Suprapubic skin (tissue), 4 donors: ENCODE measurements around the gene ZNF555.

Source experiments
- POLR2A ChIP-seq, 2 donors: fragments of 450-650 bp; IDR thresholded peaks; one replicate each; pipeline ENCODE4 v1.6.1; 2017; ENCODE audit warnings: antibody characterized with exemption in 2 of 2, mild to moderate bottlenecking in 2 of 2, moderate library complexity in 2 of 2
- POLR2AphosphoS5 ChIP-seq, 3 donors: sonication (generic); formaldehyde crosslinking; IDR thresholded peaks; one replicate each; pipeline ENCODE4 v1.6.1; 2017; ENCODE audit warnings: antibody characterized with exemption in 3 of 3
- TF ChIP-seq, protein P1 (sequence below), 2 donors: fragments of 200-600 bp in 1 of 2; fragments of 450-650 bp in 1 of 2; sonication (generic) in 1 of 2; IDR thresholded peaks; one replicate each; pipeline ENCODE4 v1.5.1; 2016 to 2019; ENCODE audit warnings: antibody characterized with exemption in 2 of 2, mild to moderate bottlenecking in 1 of 2, moderate library complexity in 1 of 2

DNA sequence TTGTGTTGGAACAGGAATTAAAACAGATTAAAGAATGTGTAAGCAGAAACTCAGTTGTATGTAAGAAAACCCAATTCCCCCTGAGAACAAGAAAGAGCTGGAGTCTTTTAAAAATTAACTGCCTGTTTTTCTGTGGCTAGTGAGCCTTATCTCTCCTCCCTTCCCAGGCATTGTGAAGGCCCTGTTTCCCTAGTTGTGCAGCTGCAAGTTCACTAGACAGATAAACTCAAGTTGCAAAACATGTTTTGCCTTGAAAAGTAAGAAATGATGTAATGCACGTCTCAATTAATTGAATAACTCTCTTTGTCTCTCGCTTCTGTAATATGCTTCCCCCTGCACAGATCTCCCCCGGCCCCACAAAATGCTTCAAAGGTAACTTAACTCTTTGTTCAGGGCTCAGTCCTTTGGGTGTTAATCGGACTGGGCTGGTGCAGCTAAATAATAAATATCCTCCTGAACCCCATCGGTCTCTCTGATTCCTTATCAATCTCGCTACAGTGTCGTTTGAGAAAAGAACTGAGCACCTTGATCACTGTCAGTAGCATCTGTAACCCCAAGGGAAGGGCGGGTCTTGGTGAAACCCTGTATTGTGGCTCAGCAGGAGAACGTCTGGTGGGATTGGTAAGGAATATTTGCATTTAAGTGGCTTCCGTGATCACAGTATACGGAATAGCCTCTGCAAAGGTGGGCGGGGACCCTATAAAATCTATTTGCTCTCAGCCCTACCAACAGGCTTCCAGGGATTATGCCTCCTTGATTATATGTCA, 24.2 kb downstream of the ZNF555 start:
- TF ChIP-seq, protein P1, sequence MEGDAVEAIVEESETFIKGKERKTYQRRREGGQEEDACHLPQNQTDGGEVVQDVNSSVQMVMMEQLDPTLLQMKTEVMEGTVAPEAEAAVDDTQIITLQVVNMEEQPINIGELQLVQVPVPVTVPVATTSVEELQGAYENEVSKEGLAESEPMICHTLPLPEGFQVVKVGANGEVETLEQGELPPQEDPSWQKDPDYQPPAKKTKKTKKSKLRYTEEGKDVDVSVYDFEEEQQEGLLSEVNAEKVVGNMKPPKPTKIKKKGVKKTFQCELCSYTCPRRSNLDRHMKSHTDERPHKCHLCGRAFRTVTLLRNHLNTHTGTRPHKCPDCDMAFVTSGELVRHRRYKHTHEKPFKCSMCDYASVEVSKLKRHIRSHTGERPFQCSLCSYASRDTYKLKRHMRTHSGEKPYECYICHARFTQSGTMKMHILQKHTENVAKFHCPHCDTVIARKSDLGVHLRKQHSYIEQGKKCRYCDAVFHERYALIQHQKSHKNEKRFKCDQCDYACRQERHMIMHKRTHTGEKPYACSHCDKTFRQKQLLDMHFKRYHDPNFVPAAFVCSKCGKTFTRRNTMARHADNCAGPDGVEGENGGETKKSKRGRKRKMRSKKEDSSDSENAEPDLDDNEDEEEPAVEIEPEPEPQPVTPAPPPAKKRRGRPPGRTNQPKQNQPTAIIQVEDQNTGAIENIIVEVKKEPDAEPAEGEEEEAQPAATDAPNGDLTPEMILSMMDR (IDR thresholded peaks at IDR 0.05), result no peak
- no peak for TF ChIP-seq POLR2A (IDR thresholded peaks at IDR 0.05)
- no peak for TF ChIP-seq POLR2AphosphoS5 (IDR thresholded peaks at IDR 0.05)
